GM12878 (cell line): ENCODE measurements around the gene NEUROG2. TPM values are rescaled to one million over a fixed set of nuclear protein-coding genes. Genes with fewer than 3 reads are reported as not detected.

ENCODE experiments used
- ATAC-seq: fragments of 200-7000 bp; cut with Tn5 transposase; 3 replicates; pipeline ENCODE4 v1.9.1; 2020; ENCODE audit warnings: mild to moderate bottlenecking, moderate library complexity
- BruUV-seq: library from RNA; stranded (reverse); fragments of 400-500 nt; replicated peaks from 2 replicates; lab custom pipeline; 2021; lab: Mats Ljungman, UMichigan
- CTCF ChIA-PET: fragments of 300-600 bp; sonication (Branson Sonifier 250); formaldehyde crosslinking; extraction: SDS; loops from one replicate; lab custom pipeline; 2021; ENCODE audit warnings: inconsistent platforms; lab: Yijun Ruan, JAX
- POLR2A ChIA-PET: fragments of 350-600 bp; formaldehyde crosslinking; extraction: SDS; loops from one replicate; lab custom pipeline; 2021; ENCODE audit warnings: inconsistent platforms; lab: Charles Lee
- RAD21 ChIA-PET: fragments of 300-600 bp; sonication (Branson Sonifier 250); formaldehyde crosslinking; loops from one replicate; lab custom pipeline; 2023; ENCODE audit warnings: antibody characterized with exemption; ENCODE audit not compliant: unreplicated experiment; lab: Charles Lee
- SMC1A ChIA-PET: fragments of 300-600 bp; sonication (Branson Sonifier 250); formaldehyde crosslinking; loops from one replicate; lab custom pipeline; 2023; ENCODE audit not compliant: unreplicated experiment, uncharacterized antibody; lab: Charles Lee
- DNase-seq: peaks from one replicate; pipeline ENCODE4 v3.0.0-alpha.2; 2011; ENCODE audit warnings: low read depth, low spot score
- FAIRE-seq: peaks from 3 replicates; lab custom pipeline; 2011; peaks lifted over from hg19 to GRCh38; lab: Jason Lieb, UNC
- H2AFZ ChIP-seq: 2 replicates; pipeline ENCODE4 v1.6.0; 2011; ENCODE audit warnings: low read depth, low read length, control low read depth; ENCODE audit not compliant: control insufficient read depth
- H3K27ac ChIP-seq: 2 replicates; pipeline ENCODE4 v1.5.1; 2011; ENCODE audit warnings: control low read depth; ENCODE audit not compliant: control insufficient read depth, insufficient read depth
- H3K27me3 ChIP-seq, 2 experiments: replicated peaks in 1 of 2; 2 replicates each; pipeline versions ENCODE4 v1.6.0 to v1.6.1; 2011; ENCODE audit warnings: low read length in 1 of 2; ENCODE audit not compliant: control insufficient read depth in 2 of 2, insufficient read depth in 2 of 2
- H3K36me3 ChIP-seq, 2 experiments: 2 replicates each; pipeline ENCODE4 v1.5.1; 2011; ENCODE audit warnings: low read length in 1 of 2; ENCODE audit not compliant: control insufficient read depth in 2 of 2, insufficient read depth in 2 of 2
- H3K4me1 ChIP-seq: 2 replicates; pipeline ENCODE4 v1.6.1; 2011; ENCODE audit warnings: mild to moderate bottlenecking, low read length, moderate library complexity, mixed read lengths; ENCODE audit not compliant: control insufficient read depth, insufficient read depth
- H3K4me2 ChIP-seq: 2 replicates; pipeline ENCODE4 v1.6.0; 2011; ENCODE audit warnings: control low read depth; ENCODE audit not compliant: control insufficient read depth, insufficient read depth
- H3K4me3 ChIP-seq: fragments of 200-600 bp; sonication (generic); 2 replicates; pipeline ENCODE4 v1.5.1; 2016
- H3K79me2 ChIP-seq: 2 replicates; pipeline ENCODE4 v1.6.0; 2011; ENCODE audit warnings: low read length; ENCODE audit not compliant: control insufficient read depth, insufficient read depth
- H3K9ac ChIP-seq: 2 replicates; pipeline ENCODE4 v1.8.0; 2011; ENCODE audit warnings: low read length, control low read depth, mixed read lengths; ENCODE audit not compliant: control insufficient read depth, insufficient read depth
- H3K9me3 ChIP-seq: replicated peaks from 3 replicates; pipeline ENCODE4 v1.5.1; 2011; ENCODE audit warnings: mild to moderate bottlenecking, low read length; ENCODE audit not compliant: control insufficient read depth, insufficient read depth
- H4K20me1 ChIP-seq: 2 replicates; pipeline ENCODE4 v1.6.0; 2011; ENCODE audit not compliant: control insufficient read depth, insufficient read depth
- CHD1 ChIP-seq: IDR thresholded peaks from 2 replicates; pipeline ENCODE4 v1.6.1; 2012; ENCODE audit warnings: low read depth, low read length, improper control_type of control experiment
- MEF2A ChIP-seq: IDR thresholded peaks from 2 replicates; pipeline ENCODE4 v1.6.1; 2011; ENCODE audit warnings: low read depth, mild to moderate bottlenecking, low read length, moderate library complexity; ENCODE audit not compliant: insufficient read depth
- MTA2 ChIP-seq: fragments of 450-650 bp; IDR thresholded peaks from 2 replicates; pipeline ENCODE4 v1.6.1; 2016; ENCODE audit warnings: low read depth, mild to moderate bottlenecking, moderate library complexity
- MTA3 ChIP-seq: IDR thresholded peaks from 2 replicates; pipeline ENCODE4 v1.6.1; 2012; ENCODE audit warnings: low read length, inconsistent platforms, borderline replicate concordance
- MXI1 ChIP-seq: fragments of 150-350 bp; IDR thresholded peaks from 2 replicates; pipeline ENCODE4 v1.6.1; 2011; ENCODE audit warnings: low read depth, mild to moderate bottlenecking, inconsistent platforms, low read length, improper control_type of control experiment
- NRF1 ChIP-seq: conservative IDR thresholded peaks from 2 replicates; pipeline ENCODE4 v1.6.1; 2011; ENCODE audit warnings: mild to moderate bottlenecking, low read depth, low read length, improper control_type of control experiment
- PAX5 ChIP-seq: IDR thresholded peaks from 2 replicates; pipeline ENCODE4 v1.6.1; 2011; ENCODE audit warnings: low read depth, low read length, borderline replicate concordance
- POLR2A ChIP-seq: IDR thresholded peaks from 2 replicates; pipeline ENCODE4 v1.6.1; 2011; ENCODE audit warnings: low read depth, mild to moderate bottlenecking, low read length
- RAD51 ChIP-seq: fragments of 450-650 bp; IDR thresholded peaks from 2 replicates; pipeline ENCODE4 v1.6.1; 2016; ENCODE audit warnings: moderate library complexity, mild to moderate bottlenecking, inconsistent platforms
- SIX5 ChIP-seq: IDR thresholded peaks from 2 replicates; pipeline ENCODE4 v1.6.1; 2011; ENCODE audit warnings: mild to moderate bottlenecking, low read depth, low read length, moderate library complexity; ENCODE audit not compliant: severe bottlenecking
- SREBF2 ChIP-seq: IDR thresholded peaks from 2 replicates; pipeline ENCODE4 v1.6.1; 2012; ENCODE audit warnings: mild to moderate bottlenecking, low read length
- WGBS: methylation state at CpG from one replicate; pipeline ENCODE4 v1.1.6; 2016; ENCODE audit warnings: low lambda C conversion rate; ENCODE audit not compliant: insufficient replicate concordance, insufficient coverage; ENCODE audit errors: missing lambda C conversion rate; 5-methylcytosine and 5-hydroxymethylcytosine counted together
- in situ Hi-C: fragments of 300-500 bp; cut with MboI; formaldehyde crosslinking; loops from 9 replicates; pipeline ENCODE4 v1.14.3; 2018; ENCODE audit warnings: mixed read lengths
- intact Hi-C: fragments of 100-400 bp; cut with micrococcal nuclease; formaldehyde crosslinking; loops from one replicate; pipeline ENCODE4 v1.14.2; 2022; ENCODE audit not compliant: unreplicated experiment
- polyA plus RNA-seq, 11 experiments: library from polyadenylated mRNA; depleted of rRNA in 4 of 11; unstranded in 6 of 11; stranded (reverse) in 5 of 11; fragments of >200 nt; fragmentation: Nextera tagmentation in 4 of 11; fragmentation: Illumina TruSeq in 1 of 11; extraction: Ambion mirVana in 4 of 11; extraction: Trizol in 1 of 11; gene quantifications; 1 replicate in 1 of 11; 2 replicates in 10 of 11; pipeline versions ENCODE4 v1.2.1 to v1.2.3, GENCODE V29; 2011 to 2016; ENCODE audit warnings: inconsistent platforms in 2 of 11, missing spikeins in 2 of 11, low read depth in 1 of 11
- total RNA-seq, 4 experiments: library from RNA; depleted of rRNA in 3 of 4; stranded (reverse); fragments of >200 nt in 3 of 4; fragmentation: Illumina TruSeq in 1 of 4; extraction: Trizol in 1 of 4; gene quantifications; 2 replicates each; pipeline versions ENCODE4 v1.2.1 to v1.2.3, GENCODE V29; 2013 to 2021
- TF ChIP-seq, protein P1 (sequence below): IDR thresholded peaks from 2 replicates; pipeline ENCODE4 v1.6.1; 2012; ENCODE audit warnings: low read depth, low read length, improper control_type of control experiment

NEUROG2 gene
- total and polyA plus RNA-seq, 10 of the 15 experiments (the other 5 are each of a cell fraction or from before 2014, with no cell fraction given): 0.53 to 3.3 (median 1.1) TPM

GRCh38 chr4:112552668-112553067 is 36.7 kb upstream of the NEUROG2 start:
- 53% methylated on average over 2 of the region's 2 CpGs for WGBS
- no peak overlapping the region for H3K9ac ChIP-seq
- no peaks in the 10 kb centered on the region for H3K79me2 ChIP-seq
- ChIA-PET CTCF (no interaction called here), RAD21 (no interaction called here), SMC1A (interaction anchor here (1.0 kb wide), 1 partner anchor 9 kb away, joined by 3 read pairs; no protein-coding TSS in a partner anchor), POLR2A (no interaction called here)
- H3K4me3 ChIP-seq: no peak overlapping the region
- H3K9me3 ChIP-seq: no peaks in the 10 kb centered on the region
- FAIRE-seq (no peak), ATAC-seq (no peak), DNase-seq (no peak)
- peaks cover 0 to 4% of the 10 kb centered on the region in 2 experiments; a peak in 2 of 4 replicates for H3K36me3 ChIP-seq
- H3K27me3 ChIP-seq: no peaks in the 10 kb centered on the region
- no peak overlapping the region for H2AFZ ChIP-seq
- intact Hi-C loops (no loop called here), in situ Hi-C loops (no loop called here)
- H4K20me1 ChIP-seq: no peaks in the 10 kb centered on the region
- H3K4me2 ChIP-seq: no peak overlapping the region
- H3K4me1 ChIP-seq: no peaks in the 10 kb centered on the region
- H3K27ac ChIP-seq: no peak overlapping the region
- TF ChIP-seq SIX5 (no peak), PAX5 (no peak), MTA2 (no peak), NRF1 (no peak), MXI1 (no peak), POLR2A (no peak), CHD1 (no peak), MEF2A (no peak), RAD51 (no peak), MTA3 (no peak), SREBF2 (no peak)
- TF ChIP-seq, protein P1, sequence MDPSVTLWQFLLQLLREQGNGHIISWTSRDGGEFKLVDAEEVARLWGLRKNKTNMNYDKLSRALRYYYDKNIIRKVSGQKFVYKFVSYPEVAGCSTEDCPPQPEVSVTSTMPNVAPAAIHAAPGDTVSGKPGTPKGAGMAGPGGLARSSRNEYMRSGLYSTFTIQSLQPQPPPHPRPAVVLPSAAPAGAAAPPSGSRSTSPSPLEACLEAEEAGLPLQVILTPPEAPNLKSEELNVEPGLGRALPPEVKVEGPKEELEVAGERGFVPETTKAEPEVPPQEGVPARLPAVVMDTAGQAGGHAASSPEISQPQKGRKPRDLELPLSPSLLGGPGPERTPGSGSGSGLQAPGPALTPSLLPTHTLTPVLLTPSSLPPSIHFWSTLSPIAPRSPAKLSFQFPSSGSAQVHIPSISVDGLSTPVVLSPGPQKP: no peak
- BruUV-seq: no TSS peak
